ENCODE measurements around the gene EHF. TPM values are rescaled to one million over a fixed set of nuclear protein-coding genes. Genes with fewer than 3 reads are reported as not detected.
A peak's percentile ranks its signal among the peaks of the same experiment; 100 is the strongest.

The EHF gene
- total and polyA plus RNA-seq, 9 of the 15 experiments (the other 6 are each of a cell fraction or from before 2014, with no cell fraction given), result 0.04 to 0.54 (median 0.37) TPM

GRCh38 chr11:34619062-34619516 is 1.8 kb upstream of the EHF start (continued):
- no peak for TF ChIP-seq E2F6 (IDR thresholded peaks at IDR 0.05; ENCODE audit: borderline replicate concordance in 1 of 2, extremely low read depth in 1 of 2, insufficient read depth in 1 of 2, insufficient read length in 1 of 2, low read depth in 1 of 2, low read length in 1 of 2, poor library complexity in 1 of 2, severe bottlenecking in 1 of 2)
- TF ChIP-seq MTA2 (IDR thresholded peaks at IDR 0.05; ENCODE audit: low read depth), result peak; percentile 67
- no peak for TF ChIP-seq THAP12 (CRISPR knock-in tag; IDR thresholded peaks at IDR 0.05)
- TF ChIP-seq PHB2 (IDR thresholded peaks at IDR 0.05; ENCODE audit: low read depth), result no peak
- TF ChIP-seq ATF6 (CRISPR knock-in tag; IDR thresholded peaks at IDR 0.05), result no peak
- TF ChIP-seq BCOR (IDR thresholded peaks at IDR 0.05), result no peak
- TF ChIP-seq GTF2A2 (tag; IDR thresholded peaks at IDR 0.05), result no peak
- no peak for TF ChIP-seq TSHZ1 (CRISPR knock-in tag; IDR thresholded peaks at IDR 0.05)
- peak; percentile 67; the same call in 1 of the 2 replicates for TF ChIP-seq RUNX1 (IDR thresholded peaks at IDR 0.05; ENCODE audit: low read depth)
- no peak for TF ChIP-seq TFE3 (CRISPR knock-in tag; IDR thresholded peaks at IDR 0.05)
- peak; percentile 80 to 87 for TF ChIP-seq KDM1A (IDR thresholded peaks at IDR 0.05)
- no peak for TF ChIP-seq PCBP1 (IDR thresholded peaks at IDR 0.05; ENCODE audit: low read depth, low read length, poor library complexity, severe bottlenecking)
- TF ChIP-seq SOX6 (IDR thresholded peaks at IDR 0.05), result peak; percentile 75; the same call in 1 of the 2 replicates
- peak; percentile 45; the same call in 1 of the 2 replicates for TF ChIP-seq CTBP1 (IDR thresholded peaks at IDR 0.05; ENCODE audit: borderline replicate concordance)
- no peak; the same call in 1 of the 2 replicates for TF ChIP-seq ARID3A (IDR thresholded peaks at IDR 0.05; ENCODE audit: borderline replicate concordance, low read depth, low read length)
- TF ChIP-seq FOXP1 (CRISPR knock-in tag; IDR thresholded peaks at IDR 0.05), result no peak

Data from K562 (cell line).